ENCODE data around the gene RPS21. TPM values are rescaled to one million over a fixed set of nuclear protein-coding genes. Genes with fewer than 3 reads are reported as not detected.

RPS21 gene
- total RNA-seq, 1 experiment from 2014 or later = 3,142 TPM

DNA sequence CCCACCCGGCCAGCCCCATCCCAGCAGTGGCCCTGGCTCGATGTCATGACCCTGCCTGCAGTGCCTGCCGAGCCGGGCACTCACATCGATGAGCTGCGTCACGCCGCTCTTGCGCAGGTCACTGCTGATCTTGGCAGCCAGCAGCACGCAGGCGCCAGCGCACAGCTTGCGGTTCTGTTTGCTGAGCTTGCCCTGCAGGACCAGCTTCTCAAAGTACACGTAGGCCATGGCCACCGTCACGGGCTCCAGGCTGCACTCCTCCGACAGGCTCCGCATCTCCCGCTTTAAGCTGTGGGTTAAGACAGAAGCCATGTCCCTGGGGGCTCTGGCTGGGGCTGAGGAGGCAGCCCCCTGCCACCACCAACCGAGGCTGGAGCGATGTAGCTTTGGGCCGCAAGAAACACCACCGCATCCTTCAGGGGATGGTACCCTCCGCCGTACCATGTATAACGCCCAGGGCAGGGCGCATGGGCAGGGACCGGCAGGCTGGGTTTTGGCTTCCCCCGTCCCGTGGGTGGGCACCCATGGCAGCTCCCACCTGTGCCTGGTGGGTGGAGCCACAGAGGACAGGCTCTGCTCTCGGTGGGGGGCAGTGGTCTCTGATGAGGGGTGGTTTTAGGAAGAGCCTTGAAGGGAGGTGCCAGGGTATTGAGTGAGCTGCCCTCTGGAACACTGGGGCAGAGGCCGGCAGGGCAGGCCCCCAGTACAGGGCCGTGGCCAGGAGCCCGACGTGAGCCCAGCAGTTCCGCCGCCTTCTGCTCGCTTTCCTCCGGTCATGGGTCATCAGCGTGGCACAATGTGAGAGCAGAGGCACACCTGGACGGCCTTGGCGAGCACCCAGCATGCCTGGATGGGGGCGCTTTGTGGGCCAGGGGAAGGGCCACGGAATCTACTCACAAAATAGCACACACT lies 4.5 kb downstream of the RPS21 start:
- no peak overlapping the region for H3K4me3 ChIP-seq
- no peaks in the 10 kb centered on the region for H3K27me3 ChIP-seq
- no peaks in the 10 kb centered on the region for H3K9me3 ChIP-seq (replicated peaks)
- no peak for DNase-seq
- no peak overlapping the region for H3K27ac ChIP-seq
- H3K4me1 ChIP-seq = 0 out of 2 replicates have a peak, but pooled peaks cover 2% of the 10 kb centered on the region
- H3K36me3 ChIP-seq = peaks cover 30% of the 10 kb centered on the region

GRCh38 chr20:62392077-62392418 lies 5.1 kb downstream of the RPS21 start:
- peaks cover 30% of the 10 kb centered on the region for H3K36me3 ChIP-seq
- no peak overlapping the region for H3K27ac ChIP-seq
- H3K4me3 ChIP-seq = no peak overlapping the region
- H3K4me1 ChIP-seq = 0 out of 2 replicates have a peak, but pooled peaks cover 2% of the 10 kb centered on the region
- H3K27me3 ChIP-seq = no peaks in the 10 kb centered on the region
- DNase-seq = no peak
- no peaks in the 10 kb centered on the region for H3K9me3 ChIP-seq (replicated peaks)

DNA sequence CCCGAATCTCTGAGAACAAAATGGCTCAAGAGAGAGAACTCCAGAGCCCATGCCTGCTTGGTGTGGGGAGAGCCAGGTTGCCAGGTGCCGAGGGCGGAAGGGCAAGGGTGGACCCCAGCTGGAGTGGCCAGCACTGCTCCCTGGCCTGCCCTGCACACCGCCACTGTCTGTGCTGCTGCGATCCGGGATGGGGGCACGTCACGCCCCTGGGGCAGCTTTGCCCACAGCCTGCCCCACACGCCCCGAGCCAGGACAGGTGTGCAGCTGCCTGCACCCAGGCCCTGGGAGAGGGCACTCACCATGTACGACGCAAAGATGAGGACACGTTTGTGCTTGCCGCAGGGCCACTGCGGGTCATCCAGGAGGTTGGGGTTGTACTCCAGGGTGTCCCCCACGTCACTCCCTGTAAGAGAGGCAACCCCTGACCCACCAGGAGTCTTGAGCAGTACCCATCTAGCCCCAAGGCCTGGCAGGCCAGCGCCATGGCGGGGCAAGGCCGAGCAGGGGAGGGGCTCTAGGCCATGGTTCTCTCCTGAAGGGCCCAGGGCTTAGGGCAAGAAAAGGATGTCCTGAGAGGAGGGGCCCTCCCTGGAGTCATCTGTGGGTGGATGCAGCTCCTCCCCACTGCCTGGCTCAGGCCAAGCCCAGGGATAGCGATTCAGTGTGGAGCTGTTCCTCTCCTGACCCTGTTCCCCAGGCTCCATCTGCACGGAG lies 5.9 kb downstream of the RPS21 start:
- Histone ChIP-seq H3K27me3 (no peaks in the 10 kb centered on the region), H3K27ac (no peak overlapping the region), H3K4me1 (0 out of 2 replicates have a peak, but pooled peaks cover 2% of the 10 kb centered on the region), H3K9me3 (replicated peaks) (no peaks in the 10 kb centered on the region), H3K36me3 (peaks cover 25% of the 10 kb centered on the region), H3K4me3 (no peak overlapping the region)
- no peak for DNase-seq

GRCh38 chr20:62393335-62393665 lies 6.4 kb downstream of the RPS21 start:
- H3K36me3 ChIP-seq = peaks cover 20% of the 10 kb centered on the region
- H3K9me3 ChIP-seq (replicated peaks) = no peaks in the 10 kb centered on the region
- no peaks in the 10 kb centered on the region for H3K4me1 ChIP-seq
- H3K27ac ChIP-seq = no peak overlapping the region
- H3K27me3 ChIP-seq = no peaks in the 10 kb centered on the region
- no peak for DNase-seq
- H3K4me3 ChIP-seq = no peak overlapping the region

DNA sequence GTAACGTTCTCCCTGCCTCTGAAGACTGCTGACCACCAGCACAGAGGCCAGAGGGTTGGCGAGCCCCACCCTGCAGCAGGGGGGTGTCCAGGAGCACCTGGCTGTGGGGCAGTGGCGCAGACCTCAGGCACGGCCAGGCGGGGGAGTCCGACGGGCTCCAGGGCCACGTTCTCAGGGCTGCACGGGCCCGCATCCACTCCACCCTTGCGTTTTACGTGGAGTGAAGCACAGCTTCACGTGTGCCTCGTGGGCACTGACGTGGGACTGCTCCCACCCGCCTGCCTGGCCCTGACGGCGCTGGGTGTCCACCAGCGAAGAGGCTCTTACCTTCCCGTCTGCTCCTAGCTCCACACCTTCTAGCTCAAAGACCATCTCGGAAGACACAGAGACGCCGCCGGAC lies 6.9 kb downstream of the RPS21 start:
- Histone ChIP-seq H3K27ac (no peak overlapping the region), H3K4me1 (no peaks in the 10 kb centered on the region), H3K9me3 (replicated peaks) (no peaks in the 10 kb centered on the region), H3K4me3 (no peak overlapping the region), H3K36me3 (peaks cover 15% of the 10 kb centered on the region), H3K27me3 (no peaks in the 10 kb centered on the region)
- DNase-seq = no peak

GRCh38 chr20:62394248-62395245 lies 7.6 kb downstream of the RPS21 start:
- Histone ChIP-seq H3K36me3 (peaks cover 8% of the 10 kb centered on the region), H3K4me3 (no peak overlapping the region), H3K4me1 (no peaks in the 10 kb centered on the region), H3K9me3 (replicated peaks) (no peaks in the 10 kb centered on the region), H3K27me3 (no peaks in the 10 kb centered on the region), H3K27ac (no peak overlapping the region)
- DNase-seq = no peak

DNA sequence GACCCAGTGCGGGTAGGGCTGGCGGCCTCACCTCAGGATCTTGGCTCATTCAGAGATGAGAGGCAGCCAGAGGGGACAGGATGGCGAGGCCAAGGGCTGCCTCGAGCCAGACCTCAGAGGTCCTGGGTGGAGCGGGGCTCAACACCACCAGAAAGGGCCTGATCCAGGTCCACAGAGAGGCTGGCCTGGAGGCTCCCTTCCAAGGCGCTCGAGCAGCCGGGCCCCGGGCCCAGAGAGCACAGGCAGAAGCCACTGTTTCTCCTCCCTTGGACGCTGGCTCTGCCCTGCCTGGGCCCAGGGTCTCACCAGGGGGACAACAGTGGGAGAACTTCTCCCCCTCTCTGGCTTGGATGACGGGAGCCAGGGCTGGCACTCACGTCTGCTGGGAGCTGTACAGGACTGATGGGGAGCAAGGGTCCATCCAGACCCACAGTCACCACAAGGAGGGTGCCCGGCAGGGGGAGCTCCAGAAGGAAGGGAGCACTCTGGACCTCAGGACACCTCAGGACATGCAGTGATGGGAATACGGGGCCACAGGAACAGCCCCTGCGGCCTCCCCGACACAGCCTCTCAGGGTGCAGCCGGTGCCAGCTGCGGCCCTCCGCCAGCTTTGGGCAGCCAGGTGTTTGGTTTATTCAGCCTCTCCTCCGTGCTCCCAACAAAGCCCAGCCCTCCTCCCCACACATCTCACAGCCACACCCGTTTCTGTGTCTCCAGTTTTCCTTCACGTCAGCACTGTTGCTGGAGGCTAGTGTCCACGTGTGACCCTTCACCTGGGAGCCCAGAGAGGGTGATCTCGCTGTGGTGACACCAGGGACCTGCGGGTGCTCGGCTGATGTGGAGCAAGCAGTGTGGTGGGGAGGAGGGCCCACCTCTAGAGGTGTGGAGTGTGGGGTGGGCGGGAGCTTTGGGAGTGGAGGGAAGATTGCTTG lies 8.7 kb downstream of the RPS21 start:
- H3K9me3 ChIP-seq (replicated peaks) = no peaks in the 10 kb centered on the region
- no peaks in the 10 kb centered on the region for H3K27me3 ChIP-seq
- no peaks in the 10 kb centered on the region for H3K4me1 ChIP-seq
- H3K36me3 ChIP-seq = 0 out of 2 replicates have a peak, but pooled peaks cover 3% of the 10 kb centered on the region
- H3K4me3 ChIP-seq = no peak overlapping the region
- no peak for DNase-seq
- no peak overlapping the region for H3K27ac ChIP-seq

- 0 out of 2 replicates have a peak, but pooled peaks cover 3% of the 10 kb centered on the region for H3K36me3 ChIP-seq
- no peak overlapping the region for H3K4me3 ChIP-seq
- H3K4me1 ChIP-seq = no peaks in the 10 kb centered on the region
- no peak for DNase-seq
- no peaks in the 10 kb centered on the region for H3K9me3 ChIP-seq (replicated peaks)
- no peaks in the 10 kb centered on the region for H3K27me3 ChIP-seq
- H3K27ac ChIP-seq = no peak overlapping the region
These were observed 9.7 kb downstream of the RPS21 start for GRCh38 chr20:62396367-62397239.

- no peak for DNase-seq
- Histone ChIP-seq H3K27me3 (no peaks in the 10 kb centered on the region), H3K27ac (no peak overlapping the region), H3K36me3 (0 out of 2 replicates have a peak, but pooled peaks cover 3% of the 10 kb centered on the region), H3K9me3 (replicated peaks) (no peaks in the 10 kb centered on the region), H3K4me1 (no peaks in the 10 kb centered on the region), H3K4me3 (no peak overlapping the region)
These were observed 11.4 kb downstream of the RPS21 start for GRCh38 chr20:62398120-62398821.

- no peak overlapping the region for H3K4me3 ChIP-seq
- H3K4me1 ChIP-seq = no peaks in the 10 kb centered on the region
- H3K36me3 ChIP-seq = no peaks in the 10 kb centered on the region
- no peaks in the 10 kb centered on the region for H3K9me3 ChIP-seq (replicated peaks)
- DNase-seq = no peak
- no peak overlapping the region for H3K27ac ChIP-seq
- H3K27me3 ChIP-seq = no peaks in the 10 kb centered on the region
These were observed 13.1 kb downstream of the RPS21 start for GRCh38 chr20:62400021-62400420.

GRCh38 chr20:62400541-62400940 lies 13.6 kb downstream of the RPS21 start:
- Histone ChIP-seq H3K27ac (no peak overlapping the region), H3K9me3 (replicated peaks) (no peaks in the 10 kb centered on the region), H3K36me3 (no peaks in the 10 kb centered on the region), H3K4me3 (no peak overlapping the region), H3K4me1 (no peaks in the 10 kb centered on the region), H3K27me3 (no peaks in the 10 kb centered on the region)
- no peak for DNase-seq

DNA sequence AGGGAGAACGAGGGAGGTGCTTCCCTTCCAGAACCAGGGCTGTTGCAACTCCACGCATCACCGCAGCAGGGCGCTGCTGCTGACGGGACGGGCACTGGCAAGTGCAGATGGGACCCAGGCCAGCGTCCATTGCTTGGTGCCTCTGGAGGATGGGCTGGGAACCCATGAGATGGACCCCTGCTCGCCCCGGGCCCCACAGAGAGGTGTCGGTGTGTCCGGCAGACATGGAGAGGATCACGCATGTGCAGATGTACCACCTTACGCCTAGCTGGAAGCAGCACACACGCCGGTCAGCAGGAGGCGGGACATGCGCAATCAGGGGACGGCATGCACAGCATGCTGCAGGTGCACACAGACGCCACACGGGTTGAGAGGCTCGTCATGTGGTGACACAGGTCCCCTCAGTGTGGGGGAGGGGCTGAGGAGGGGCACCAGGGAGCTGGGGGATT lies 14.5 kb downstream of the RPS21 start:
- no peak for DNase-seq
- Histone ChIP-seq H3K4me3 (no peak overlapping the region), H3K36me3 (no peaks in the 10 kb centered on the region), H3K4me1 (peaks cover 3% of the 10 kb centered on the region; the same call in 1 of the 2 replicates), H3K27me3 (no peaks in the 10 kb centered on the region), H3K27ac (no peak overlapping the region), H3K9me3 (replicated peaks) (no peaks in the 10 kb centered on the region)

Measured in SJCRH30 (cell line).